ENCODE measurements around the gene CIP2A.

- TF ChIP-seq ZC3H10 (CRISPR knock-in tag; IDR thresholded peaks at IDR 0.05) (no peak), PPARA (CRISPR knock-in tag; IDR thresholded peaks at IDR 0.05; ENCODE audit: borderline replicate concordance) (no peak), SNAI2 (CRISPR knock-in tag; IDR thresholded peaks at IDR 0.05) (no peak), PATZ1 (CRISPR knock-in tag; IDR thresholded peaks at IDR 0.05; ENCODE audit: borderline replicate concordance) (no peak), ARNTL (CRISPR knock-in tag; IDR thresholded peaks at IDR 0.05; ENCODE audit: borderline replicate concordance, low read depth) (no peak), TCF4 (CRISPR knock-in tag; IDR thresholded peaks at IDR 0.05; ENCODE audit: borderline replicate concordance) (no peak), TOX (CRISPR knock-in tag; IDR thresholded peaks at IDR 0.05; ENCODE audit: borderline replicate concordance) (no peak)
Observed at GRCh38 chr3:108524537-108524936, 64.7 kb downstream of the CIP2A start.
